ENCODE results near the gene EMSY.

- TF ChIP-seq POLR2A (IDR thresholded peaks at IDR 0.05) (no peak), CTCF (IDR thresholded peaks at IDR 0.05) (no peak)
Measured at GRCh38 chr11:76579056-76579751, 134.4 kb downstream of the EMSY start.

Measured in sigmoid colon (tissue), 3 donors.